Measurements from ENCODE around the gene PARD3.

Gene PARD3

GRCh38 chr10:34629084-34629483 is 186.0 kb downstream of the PARD3 start:
- in situ Hi-C loops (cut with MboI; ENCODE audit: low sequenced_read_pairs): no loop called here

- in situ Hi-C loops (cut with MboI; ENCODE audit: low sequenced_read_pairs): no loop called here
Observed at GRCh38 chr10:34628174-34628796, 186.8 kb downstream of the PARD3 start.

GRCh38 chr10:34627741-34628140 is 187.4 kb downstream of the PARD3 start:
- in situ Hi-C loops (cut with MboI; ENCODE audit: low sequenced_read_pairs): no loop called here

- in situ Hi-C loops (cut with MboI; ENCODE audit: low sequenced_read_pairs): no loop called here
Observed at GRCh38 chr10:34627331-34627730, 187.8 kb downstream of the PARD3 start.

- in situ Hi-C loops (cut with MboI; ENCODE audit: low sequenced_read_pairs): no loop called here
Observed at GRCh38 chr10:34626158-34626880, 188.8 kb downstream of the PARD3 start.

- in situ Hi-C loops (cut with MboI; ENCODE audit: low sequenced_read_pairs): no loop called here
Observed at GRCh38 chr10:34624323-34625153, 190.6 kb downstream of the PARD3 start.

GRCh38 chr10:34622945-34623344 is 192.2 kb downstream of the PARD3 start:
- in situ Hi-C loops (cut with MboI; ENCODE audit: low sequenced_read_pairs): no loop called here

- in situ Hi-C loops (cut with MboI; ENCODE audit: low sequenced_read_pairs): no loop called here
Observed at GRCh38 chr10:34618611-34619010, 196.5 kb downstream of the PARD3 start.

- in situ Hi-C loops (cut with MboI; ENCODE audit: low sequenced_read_pairs): no loop called here
Observed at GRCh38 chr10:34615770-34616169, 199.3 kb downstream of the PARD3 start.

GRCh38 chr10:34613491-34613890 is 201.6 kb downstream of the PARD3 start:
- in situ Hi-C loops (cut with MboI; ENCODE audit: low sequenced_read_pairs): no loop called here

GRCh38 chr10:34612938-34613337 is 202.2 kb downstream of the PARD3 start:
- in situ Hi-C loops (cut with MboI; ENCODE audit: low sequenced_read_pairs): no loop called here

- in situ Hi-C loops (cut with MboI; ENCODE audit: low sequenced_read_pairs): no loop called here
Observed at GRCh38 chr10:34612446-34612845, 202.7 kb downstream of the PARD3 start.

- in situ Hi-C loops (cut with MboI; ENCODE audit: low sequenced_read_pairs): no loop called here
Observed at GRCh38 chr10:34609287-34609940, 205.7 kb downstream of the PARD3 start.

- in situ Hi-C loops (cut with MboI; ENCODE audit: low sequenced_read_pairs): no loop called here
Observed at GRCh38 chr10:34607894-34608293, 207.2 kb downstream of the PARD3 start.

GRCh38 chr10:34606890-34607289 is 208.2 kb downstream of the PARD3 start:
- in situ Hi-C loops (cut with MboI; ENCODE audit: low sequenced_read_pairs): no loop called here

- in situ Hi-C loops (cut with MboI; ENCODE audit: low sequenced_read_pairs): no loop called here
Observed at GRCh38 chr10:34602478-34602877, 212.6 kb downstream of the PARD3 start.

GRCh38 chr10:34601691-34602090 is 213.4 kb downstream of the PARD3 start:
- in situ Hi-C loops (cut with MboI; ENCODE audit: low sequenced_read_pairs): no loop called here

GRCh38 chr10:34599026-34599795 is 215.9 kb downstream of the PARD3 start:
- in situ Hi-C loops (cut with MboI; ENCODE audit: low sequenced_read_pairs): no loop called here

GRCh38 chr10:34596351-34596750 is 218.7 kb downstream of the PARD3 start:
- in situ Hi-C loops (cut with MboI; ENCODE audit: low sequenced_read_pairs): no loop called here

GRCh38 chr10:34593930-34594329 is 221.2 kb downstream of the PARD3 start:
- in situ Hi-C loops (cut with MboI; ENCODE audit: low sequenced_read_pairs): no loop called here
